K562 (cell line): ENCODE measurements around the gene SH3YL1. TPM values are rescaled to one million over a fixed set of nuclear protein-coding genes. Genes with fewer than 3 reads are reported as not detected.

ENCODE experiments used
- ATAC-seq: fragments of 200-7000 bp; cut with Tn5 transposase; 3 replicates; pipeline ENCODE4 v1.9.1; 2020; ENCODE audit warnings: moderate library complexity
- BruUV-seq: library from RNA; stranded (reverse); fragments of 400-500 nt; replicated peaks from 2 replicates; lab custom pipeline; 2021; lab: Mats Ljungman, UMichigan
- CTCF ChIA-PET: fragments of 300-600 bp; formaldehyde crosslinking; extraction: SDS; loops from one replicate; lab custom pipeline; 2021; ENCODE audit warnings: low intra/inter-chr PET ratio; lab: Yijun Ruan, JAX
- POLR2A ChIA-PET: fragments of 300-600, 350-650 bp; sonication (Branson Sonifier 250); formaldehyde crosslinking; extraction: SDS; loops from one replicate; lab custom pipeline; 2021; ENCODE audit warnings: antibody characterized with exemption, inconsistent platforms; lab: Yijun Ruan, JAX
- DNase-seq, 4 experiments: peaks; one replicate each; pipeline versions ENCODE4 v3.0.0 to v3.0.0-alpha.2; 2011 to 2018; ENCODE audit warnings: low spot score in 3 of 4, mixed read lengths in 3 of 4; ENCODE audit errors: extremely low read depth in 1 of 4
- FAIRE-seq: peaks from 2 replicates; lab custom pipeline; 2011; peaks lifted over from hg19 to GRCh38; lab: Jason Lieb, UNC
- H2AFZ ChIP-seq: 2 replicates; pipeline ENCODE4 v1.6.0; 2011; ENCODE audit warnings: low read depth, low read length, control low read depth, inconsistent platforms
- H3K27ac ChIP-seq: fragments of 200-600 bp; 3 replicates; pipeline ENCODE4 v1.8.0; 2011; ENCODE audit warnings: low read depth, mild to moderate bottlenecking, control low read depth, inconsistent platforms, low read length, moderate library complexity, mixed read lengths; ENCODE audit errors: extremely low read depth
- H3K27me3 ChIP-seq, 2 experiments: fragments of 300-600 bp in 1 of 2; 2 replicates in 1 of 2; 3 replicates in 1 of 2; pipeline versions ENCODE4 v1.6.0 to v1.8.0; 2011; ENCODE audit warnings: inconsistent platforms in 2 of 2, low read length in 2 of 2, mild to moderate bottlenecking in 1 of 2, mixed read lengths in 1 of 2, moderate library complexity in 1 of 2; ENCODE audit not compliant: control insufficient read depth in 2 of 2, insufficient read depth in 2 of 2
- H3K36me3 ChIP-seq: fragments of 300-600 bp; 3 replicates; pipeline ENCODE4 v1.8.0; 2011; ENCODE audit warnings: mild to moderate bottlenecking, low read length, inconsistent platforms; ENCODE audit not compliant: control insufficient read depth, insufficient read depth
- H3K4me1 ChIP-seq, 2 experiments: fragments of 200-600 bp in 1 of 2; replicated peaks in 1 of 2; 2 replicates in 1 of 2; 3 replicates in 1 of 2; pipeline versions ENCODE4 v1.5.1 to v1.8.0; 2011; ENCODE audit warnings: inconsistent platforms in 2 of 2, low read length in 2 of 2, mild to moderate bottlenecking in 1 of 2, mixed read lengths in 1 of 2, moderate library complexity in 1 of 2; ENCODE audit not compliant: control insufficient read depth in 2 of 2, insufficient read depth in 2 of 2
- H3K4me2 ChIP-seq: 2 replicates; pipeline ENCODE4 v1.6.1; 2011; ENCODE audit warnings: low read length, control low read depth, inconsistent platforms, mixed read lengths; ENCODE audit not compliant: insufficient read depth
- H3K4me3 ChIP-seq: fragments of 200-600 bp; sonication (generic), shearing (Covaris generic); 2 replicates; pipeline ENCODE4 v1.5.1; 2016; ENCODE audit warnings: control low read depth, inconsistent platforms
- H3K79me2 ChIP-seq: fragments of 200-600 bp; 3 replicates; pipeline ENCODE4 v1.8.0; 2011; ENCODE audit warnings: low read length, inconsistent platforms; ENCODE audit not compliant: control insufficient read depth, insufficient read depth
- H3K9ac ChIP-seq, 2 experiments: 2 replicates each; pipeline versions ENCODE4 v1.6.0 to v1.6.1; 2011; ENCODE audit warnings: low read depth in 2 of 2, low read length in 2 of 2, control low read depth in 1 of 2, inconsistent platforms in 1 of 2, mild to moderate bottlenecking in 1 of 2, mixed read lengths in 1 of 2; ENCODE audit not compliant: insufficient read depth in 1 of 2
- H3K9me1 ChIP-seq: one replicate; pipeline ENCODE4 v1.6.0; 2011; ENCODE audit warnings: inconsistent platforms, mild to moderate bottlenecking, low read length, moderate library complexity; ENCODE audit not compliant: control insufficient read depth, insufficient read depth
- H3K9me3 ChIP-seq: replicated peaks from 2 replicates; pipeline ENCODE4 v1.5.1; 2011; ENCODE audit warnings: low read depth, low read length, inconsistent platforms; ENCODE audit not compliant: control insufficient read depth, insufficient read depth
- H4K20me1 ChIP-seq: replicated peaks from 2 replicates; pipeline ENCODE4 v1.6.1; 2011; ENCODE audit warnings: low read length, inconsistent platforms, mixed read lengths; ENCODE audit not compliant: control insufficient read depth, insufficient read depth
- ETV1 ChIP-seq: fragments of 450-650 bp; conservative IDR thresholded peaks from 2 replicates; pipeline ENCODE4 v1.6.1; 2016; ENCODE audit warnings: missing genetic modification characterization, control low read depth, low read depth, missing compliant biosample characterization
- ETV5 ChIP-seq: sonication (generic); formaldehyde crosslinking; IDR thresholded peaks from 2 replicates; pipeline ENCODE4 v1.4.0; 2020; ENCODE audit warnings: low read depth, mild to moderate bottlenecking, missing genetic modification reagents
- FOXA3 ChIP-seq, 2 experiments: fragments of 450-650 bp in 1 of 2; sonication (generic) in 1 of 2; formaldehyde crosslinking; IDR thresholded peaks in 1 of 2; conservative IDR thresholded peaks in 1 of 2; 2 replicates each; pipeline versions ENCODE4 v1.4.0 to v1.8.0; 2020 to 2022; ENCODE audit warnings: mild to moderate bottlenecking in 2 of 2, missing genetic modification reagents in 1 of 2
- FOXK1 ChIP-seq: sonication (generic); formaldehyde crosslinking; IDR thresholded peaks from 2 replicates; pipeline ENCODE4 v1.8.0; 2022; ENCODE audit warnings: missing genetic modification reagents, mild to moderate bottlenecking, borderline replicate concordance
- FOXM1 ChIP-seq, 2 experiments: fragments of 450-650 bp in 1 of 2; sonication (generic) in 1 of 2; formaldehyde crosslinking in 1 of 2; IDR thresholded peaks; 2 replicates each; pipeline versions ENCODE4 v1.6.1 to v1.9.0; 2017 to 2022; ENCODE audit warnings: low read depth in 2 of 2, mild to moderate bottlenecking in 2 of 2, missing genetic modification reagents in 1 of 2, moderate library complexity in 1 of 2
- STAG1 ChIP-seq: sonication (generic); formaldehyde crosslinking; IDR thresholded peaks from 2 replicates; pipeline ENCODE4 v1.5.0; 2020; ENCODE audit warnings: missing genetic modification reagents, borderline replicate concordance
- ZBED1 ChIP-seq: IDR thresholded peaks from 2 replicates; pipeline ENCODE4 v1.6.1; 2014
- ZNF347 ChIP-seq: fragments of 450-650 bp; formaldehyde crosslinking; IDR thresholded peaks from 2 replicates; pipeline ENCODE4 v1.4.0; 2020; ENCODE audit warnings: low read depth, mild to moderate bottlenecking, moderate library complexity
- WGBS: fragments of 100-300 bp; shearing (Covaris generic); methylation state at CpG from one replicate; pipeline ENCODE4 v1.1.6; 2016; ENCODE audit warnings: low coverage, mixed read lengths; ENCODE audit not compliant: insufficient coverage; ENCODE audit errors: missing lambda C conversion rate; 5-methylcytosine and 5-hydroxymethylcytosine counted together
- in situ Hi-C: fragments of 300-500 bp; cut with MboI; formaldehyde crosslinking; loops from 4 replicates; pipeline ENCODE4 v1.15.0; 2018; ENCODE audit warnings: inconsistent platforms, mixed read lengths
- intact Hi-C: fragments of 100-400 bp; cut with micrococcal nuclease; formaldehyde crosslinking; loops from 2 replicates; pipeline ENCODE4 v1.14.2; 2022
- polyA plus RNA-seq, 8 experiments: library from polyadenylated mRNA; depleted of rRNA in 4 of 8; stranded (reverse) in 5 of 8; unstranded in 3 of 8; fragments of >200 nt; fragmentation: Nextera tagmentation in 2 of 8; fragmentation: Illumina TruSeq in 1 of 8; extraction: Ambion mirVana in 2 of 8; extraction: Trizol in 1 of 8; gene quantifications; 2 replicates each; pipeline versions ENCODE4 v1.2.1 to v1.2.3, GENCODE V29; 2011 to 2014; ENCODE audit warnings: inconsistent platforms in 1 of 8, missing spikeins in 1 of 8
- total RNA-seq, 7 experiments: library from RNA; depleted of rRNA in 6 of 7; stranded (reverse); fragments of >200 nt in 6 of 7; fragmentation: Illumina TruSeq in 2 of 7; extraction: Trizol in 2 of 7; gene quantifications; 2 replicates each; pipeline versions ENCODE4 v1.2.1 to v1.2.3, GENCODE V29; 2011 to 2021; ENCODE audit warnings: low replicate concordance in 1 of 7
- TF ChIP-seq, protein P1 (sequence below): sonication (generic); formaldehyde crosslinking; IDR thresholded peaks from 2 replicates; pipeline ENCODE4 v1.8.1; 2023; ENCODE audit warnings: mild to moderate bottlenecking, missing genetic modification reagents
- TF ChIP-seq, protein P2 (sequence below): fragments of 250-450 bp; sonication (Bioruptor Pico); IDR thresholded peaks from 2 replicates; pipeline ENCODE4 v1.4.0; 2020; ENCODE audit warnings: mild to moderate bottlenecking
- TF ChIP-seq, protein P3 (sequence below): fragments of 250-450 bp; sonication (Bioruptor Pico); IDR thresholded peaks from 2 replicates; pipeline ENCODE4 v1.5.0; 2020; ENCODE audit warnings: mild to moderate bottlenecking

Gene SH3YL1
- total and polyA plus RNA-seq, 9 of the 15 experiments (the other 6 are each of a cell fraction or from before 2014, with no cell fraction given) = 3.9 to 7.8 (median 5.3) TPM

DNA sequence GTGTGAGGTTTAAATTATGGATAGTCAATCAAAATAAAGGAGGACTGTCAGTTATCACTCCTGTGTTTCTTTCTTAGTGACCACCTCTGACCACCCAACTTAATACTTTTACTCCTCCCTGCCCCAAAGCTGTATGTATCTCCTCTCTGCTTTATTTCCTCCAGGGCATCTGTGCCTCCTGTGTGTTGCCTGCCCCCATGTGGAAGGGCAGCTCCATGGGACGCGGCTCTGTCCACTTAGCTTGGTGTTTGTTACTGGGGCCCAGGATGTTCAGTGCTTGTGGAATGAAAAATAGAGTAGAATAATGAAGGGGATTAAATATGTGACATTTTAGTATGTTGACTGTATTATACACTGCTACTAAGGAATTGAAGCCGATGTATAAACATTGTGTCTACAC lies 10.7 kb upstream of the SH3YL1 start (continued):
- TF ChIP-seq ETV5 (CRISPR knock-in tag) = no peak
- TF ChIP-seq, protein P1, sequence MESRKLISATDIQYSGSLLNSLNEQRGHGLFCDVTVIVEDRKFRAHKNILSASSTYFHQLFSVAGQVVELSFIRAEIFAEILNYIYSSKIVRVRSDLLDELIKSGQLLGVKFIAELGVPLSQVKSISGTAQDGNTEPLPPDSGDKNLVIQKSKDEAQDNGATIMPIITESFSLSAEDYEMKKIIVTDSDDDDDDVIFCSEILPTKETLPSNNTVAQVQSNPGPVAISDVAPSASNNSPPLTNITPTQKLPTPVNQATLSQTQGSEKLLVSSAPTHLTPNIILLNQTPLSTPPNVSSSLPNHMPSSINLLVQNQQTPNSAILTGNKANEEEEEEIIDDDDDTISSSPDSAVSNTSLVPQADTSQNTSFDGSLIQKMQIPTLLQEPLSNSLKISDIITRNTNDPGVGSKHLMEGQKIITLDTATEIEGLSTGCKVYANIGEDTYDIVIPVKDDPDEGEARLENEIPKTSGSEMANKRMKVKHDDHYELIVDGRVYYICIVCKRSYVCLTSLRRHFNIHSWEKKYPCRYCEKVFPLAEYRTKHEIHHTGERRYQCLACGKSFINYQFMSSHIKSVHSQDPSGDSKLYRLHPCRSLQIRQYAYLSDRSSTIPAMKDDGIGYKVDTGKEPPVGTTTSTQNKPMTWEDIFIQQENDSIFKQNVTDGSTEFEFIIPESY (CRISPR knock-in tag) = peak; percentile 29; the same call in 1 of the 2 replicates

DNA sequence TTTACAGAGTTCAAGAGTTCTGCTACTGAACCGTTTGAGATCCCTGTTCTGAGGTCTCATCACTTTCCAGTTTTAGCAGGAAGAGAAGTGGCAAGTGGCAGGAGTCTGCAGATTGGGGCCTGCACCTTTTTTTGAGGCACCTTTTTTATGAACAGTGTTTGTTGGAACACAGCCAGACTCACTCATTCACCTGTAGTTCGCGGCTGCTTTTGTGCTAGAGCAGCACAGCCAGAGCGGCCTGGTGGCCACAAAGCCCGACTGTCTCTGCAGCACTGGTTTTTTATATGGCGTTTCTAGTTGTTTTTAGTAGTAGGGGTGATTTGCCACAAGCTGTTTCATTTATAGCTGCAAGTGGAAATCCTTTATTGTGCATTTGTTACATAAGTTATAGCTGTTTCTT lies 9.5 kb upstream of the SH3YL1 start:
- no peak overlapping the region for H3K4me3 ChIP-seq

More for the DNA sequence above, 9.5 kb upstream of the SH3YL1 start:
- Histone ChIP-seq H3K9me1 (peaks cover 3% of the 10 kb centered on the region), H4K20me1 (peaks cover 34% of the 10 kb centered on the region), H3K27me3 (no peaks in the 10 kb centered on the region), H3K9ac (no peak overlapping the region), H3K36me3 (peaks cover 94% of the 10 kb centered on the region), H3K27ac (no peak overlapping the region), H3K79me2 (peaks cover 81% of the 10 kb centered on the region), H3K9me3 (no peaks in the 10 kb centered on the region), H3K4me2 (no peak overlapping the region), H2AFZ (no peak overlapping the region), H3K4me1 (peaks cover 0 to 7% of the 10 kb centered on the region in 2 experiments; a peak in 2 of 5 replicates)
- TF ChIP-seq, protein P2, sequence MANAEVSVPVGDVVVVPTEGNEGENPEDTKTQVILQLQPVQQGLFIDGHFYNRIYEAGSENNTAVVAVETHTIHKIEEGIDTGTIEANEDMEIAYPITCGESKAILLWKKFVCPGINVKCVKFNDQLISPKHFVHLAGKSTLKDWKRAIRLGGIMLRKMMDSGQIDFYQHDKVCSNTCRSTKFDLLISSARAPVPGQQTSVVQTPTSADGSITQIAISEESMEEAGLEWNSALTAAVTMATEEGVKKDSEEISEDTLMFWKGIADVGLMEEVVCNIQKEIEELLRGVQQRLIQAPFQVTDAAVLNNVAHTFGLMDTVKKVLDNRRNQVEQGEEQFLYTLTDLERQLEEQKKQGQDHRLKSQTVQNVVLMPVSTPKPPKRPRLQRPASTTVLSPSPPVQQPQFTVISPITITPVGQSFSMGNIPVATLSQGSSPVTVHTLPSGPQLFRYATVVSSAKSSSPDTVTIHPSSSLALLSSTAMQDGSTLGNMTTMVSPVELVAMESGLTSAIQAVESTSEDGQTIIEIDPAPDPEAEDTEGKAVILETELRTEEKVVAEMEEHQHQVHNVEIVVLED (CRISPR knock-in tag) = no peak
- TF ChIP-seq FOXK1 (no peak), STAG1 (CRISPR knock-in tag) (no peak), ZNF347 (CRISPR knock-in tag) (no peak), ETV1 (no peak), FOXM1 (IDR thresholded peaks at IDR 0.05; ENCODE audit: low read depth) (no peak), FOXM1 (CRISPR knock-in tag; IDR thresholded peaks at IDR 0.05; ENCODE audit: low read depth) (no peak), FOXA3 (CRISPR knock-in tag; conservative IDR thresholded peaks at IDR 0.05 in 1 of 2, IDR thresholded peaks at IDR 0.05 in 1 of 2) (no peak), ZBED1 (no peak)
- TF ChIP-seq, protein P3, sequence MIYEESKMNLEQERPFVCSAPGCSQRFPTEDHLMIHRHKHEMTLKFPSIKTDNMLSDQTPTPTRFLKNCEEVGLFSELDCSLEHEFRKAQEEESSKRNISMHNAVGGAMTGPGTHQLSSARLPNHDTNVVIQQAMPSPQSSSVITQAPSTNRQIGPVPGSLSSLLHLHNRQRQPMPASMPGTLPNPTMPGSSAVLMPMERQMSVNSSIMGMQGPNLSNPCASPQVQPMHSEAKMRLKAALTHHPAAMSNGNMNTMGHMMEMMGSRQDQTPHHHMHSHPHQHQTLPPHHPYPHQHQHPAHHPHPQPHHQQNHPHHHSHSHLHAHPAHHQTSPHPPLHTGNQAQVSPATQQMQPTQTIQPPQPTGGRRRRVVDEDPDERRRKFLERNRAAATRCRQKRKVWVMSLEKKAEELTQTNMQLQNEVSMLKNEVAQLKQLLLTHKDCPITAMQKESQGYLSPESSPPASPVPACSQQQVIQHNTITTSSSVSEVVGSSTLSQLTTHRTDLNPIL (CRISPR knock-in tag) = no peak
- 81% methylated on average over 6 of the region's 6 CpGs for WGBS
- ATAC-seq (no peak), FAIRE-seq (no peak), DNase-seq (no peak)
- intact Hi-C loops = no loop called here
- no TSS peak for BruUV-seq
- in situ Hi-C loops = no loop called here
- ChIA-PET POLR2A (interaction anchor here (2.0 kb wide), 2 partner anchors 8 to 10 kb away, joined by 7 to 8 read pairs; no protein-coding TSS in a partner anchor), CTCF (no interaction called here)
